Aorta (tissue), 5 donors: ENCODE measurements around the gene C20orf202. TPM values are rescaled to one million over a fixed set of nuclear protein-coding genes. Genes with fewer than 3 reads are reported as not detected.
"Not testable (repeated sequence)": the region's sequence is repeated elsewhere in the genome, so short reads cannot be mapped to it uniquely, and the experiment has no call there.

Experiments
- ATAC-seq: fragments of 200-7000 bp; cut with Tn5 transposase; one replicate; pipeline ENCODE4 v1.9.1; 2022; ENCODE audit warnings: moderate library complexity; ENCODE audit not compliant: low FRiP score
- DNase-seq, 2 donors: peaks; one replicate each; pipeline ENCODE4 v3.0.0-alpha.2; 2020
- H3K27ac ChIP-seq, 2 donors: one replicate each; pipeline ENCODE4 v1.5.1; 2013; ENCODE audit warnings: low read length in 2 of 2, mild to moderate bottlenecking in 2 of 2, moderate library complexity in 2 of 2, control low read depth in 1 of 2, inconsistent platforms in 1 of 2, low read depth in 1 of 2
- H3K27me3 ChIP-seq, 2 donors: one replicate each; pipeline ENCODE4 v1.6.1; 2013; ENCODE audit warnings: control low read depth in 1 of 2, low read length in 1 of 2, mild to moderate bottlenecking in 1 of 2, moderate library complexity in 1 of 2; ENCODE audit not compliant: insufficient read depth in 2 of 2, control insufficient read depth in 1 of 2
- H3K36me3 ChIP-seq, 2 donors: one replicate each; pipeline ENCODE4 v1.6.1; 2013; ENCODE audit warnings: control low read depth in 1 of 2, low read length in 1 of 2, mild to moderate bottlenecking in 1 of 2; ENCODE audit not compliant: insufficient read depth in 2 of 2, control insufficient read depth in 1 of 2
- H3K4me1 ChIP-seq, 2 donors: one replicate each; pipeline ENCODE4 v1.6.1; 2013; ENCODE audit warnings: low read length in 2 of 2, control low read depth in 1 of 2, mild to moderate bottlenecking in 1 of 2, moderate library complexity in 1 of 2; ENCODE audit not compliant: insufficient read depth in 2 of 2, control insufficient read depth in 1 of 2
- H3K4me3 ChIP-seq, 2 donors: one replicate each; pipeline ENCODE4 v1.5.1; 2013; ENCODE audit warnings: low read length in 2 of 2, control low read depth in 1 of 2, mild to moderate bottlenecking in 1 of 2
- H3K9me3 ChIP-seq: one replicate; pipeline ENCODE4 v1.6.1; 2013; ENCODE audit warnings: mild to moderate bottlenecking, low read length; ENCODE audit not compliant: control insufficient read depth
- WGBS, 2 donors: extraction: QIAGEN DNeasy Blood & Tissue Kit; methylation state at CpG; one replicate each; pipeline ENCODE4 v1.1.7; 2013; 5-methylcytosine and 5-hydroxymethylcytosine counted together
- intact Hi-C, 2 donors: fragments of 100-400 bp; cut with DNase I; formaldehyde crosslinking; loops; one replicate each; pipeline versions ENCODE4 v1.14.2 to v1.15.0; 2022
- polyA plus RNA-seq, 2 donors: library from polyadenylated mRNA; stranded (reverse); fragments of 200-250 nt; gene quantifications; one replicate each; pipeline ENCODE4 v1.2.3, GENCODE V29; 2013
- total RNA-seq, 2 donors: library from RNA; stranded (reverse); fragmentation: NEBNext Ultra II Directional; extraction: Animal tissue kit (Norgen Biotek cat#: 25700); gene quantifications; one replicate each; pipeline ENCODE4 v1.2.1, GENCODE V29; 2021
- donor health status: healthy with polysubstance abuse.
- donor health status: Bipolar disorder and iron deficiency.
- donor health status: DM: no; HTN: no; CAD: no.
- donor health status: DM: no; HTN: no; CAD: no.
- donor health status: DM: yes; HTN: yes; CAD: no.

The C20orf202 gene
- total and polyA plus RNA-seq, 4 donors: 0.26 to 0.88 (median 0.54) TPM; not detected in 1

DNA sequence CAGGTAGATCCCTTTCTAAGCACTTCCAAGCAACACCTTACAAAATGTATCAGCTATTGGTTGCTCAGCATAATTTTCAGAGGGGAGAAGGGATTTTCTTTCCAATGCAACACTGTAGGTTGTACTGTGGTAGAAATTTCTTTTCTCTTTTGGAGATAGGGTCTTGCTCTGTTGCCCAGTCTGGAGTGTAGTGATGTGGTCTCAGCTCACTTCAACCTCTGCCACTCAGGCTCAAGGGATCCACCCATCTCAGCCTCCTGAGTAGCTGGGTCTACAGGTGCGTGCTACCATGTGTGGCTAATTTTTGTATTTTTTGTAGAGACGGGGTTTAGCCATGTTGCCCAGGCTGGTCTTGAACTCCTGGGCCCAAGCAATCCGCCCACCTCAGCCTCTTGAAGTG, 38.8 kb downstream of the C20orf202 start:
- DNase-seq (no peak), ATAC-seq (no peak)
- 76 to 78% methylated on average over 3 of the region's 3 CpGs for WGBS, 2 donors
- Histone ChIP-seq H3K27me3 (no peaks in the 10 kb centered on the region), H3K27ac (no peak overlapping the region), H3K4me3 (no peak overlapping the region), H3K36me3 (no peaks in the 10 kb centered on the region), H3K4me1 (no peaks in the 10 kb centered on the region), H3K9me3 (no peaks in the 10 kb centered on the region)
- intact Hi-C loops: no loop called here

DNA sequence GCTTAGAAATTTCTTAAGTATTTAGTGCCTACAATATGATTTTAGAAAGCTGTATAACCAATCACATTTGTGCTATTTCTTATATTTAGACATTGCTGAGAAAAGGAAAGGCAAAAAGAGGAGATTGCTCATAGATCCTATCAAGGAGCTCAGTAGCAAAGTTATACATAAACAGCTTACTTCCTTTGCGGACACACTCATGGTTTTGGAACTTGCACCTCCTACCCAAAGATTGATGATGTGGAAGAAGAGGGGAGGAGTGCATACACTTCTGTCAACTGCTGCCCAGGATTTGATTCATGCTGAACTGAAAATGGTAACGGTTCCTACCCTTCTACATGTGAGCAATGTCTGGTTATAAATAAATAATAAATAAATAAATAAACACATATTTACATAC, 39.3 kb downstream of the C20orf202 start:
- Histone ChIP-seq H3K9me3 (no peaks in the 10 kb centered on the region), H3K27me3 (no peaks in the 10 kb centered on the region), H3K4me3 (no peak overlapping the region), H3K36me3 (no peaks in the 10 kb centered on the region), H3K4me1 (no peaks in the 10 kb centered on the region), H3K27ac (no peak overlapping the region)
- intact Hi-C loops: no loop called here
- ATAC-seq (no peak), DNase-seq (no peak)
- 8 to 17% methylated on average over 2 of the region's 2 CpGs for WGBS, 2 donors

DNA sequence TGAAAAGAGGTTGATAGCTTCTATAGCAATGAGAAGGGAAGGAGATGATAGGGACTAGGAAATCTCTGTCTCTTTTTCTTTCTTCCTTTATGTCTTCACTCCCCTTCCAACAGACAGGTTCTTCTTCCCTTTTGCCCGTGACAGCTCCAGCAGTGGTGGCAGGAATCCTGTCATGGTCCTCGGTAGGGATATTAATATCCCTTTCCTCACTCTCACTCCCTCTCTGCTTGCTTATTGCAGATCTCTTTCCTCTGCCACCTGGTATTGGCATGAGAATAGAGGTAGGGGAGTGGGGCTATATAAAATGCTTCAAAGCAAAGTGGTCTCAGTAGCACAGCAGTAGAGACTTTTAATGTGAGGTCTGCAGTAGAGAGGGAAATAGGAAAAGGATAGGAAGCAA, 42.3 kb downstream of the C20orf202 start:
- DNase-seq: no peak
- 15 to 21% methylated on average over 2 of the region's 2 CpGs for WGBS, 2 donors
- Histone ChIP-seq H3K4me1 (no peaks in the 10 kb centered on the region), H3K36me3 (no peaks in the 10 kb centered on the region), H3K4me3 (no peak overlapping the region), H3K27me3 (no peaks in the 10 kb centered on the region), H3K9me3 (no peaks in the 10 kb centered on the region), H3K27ac (no peak overlapping the region)
- intact Hi-C loops: no loop called here
- ATAC-seq: no peak

DNA sequence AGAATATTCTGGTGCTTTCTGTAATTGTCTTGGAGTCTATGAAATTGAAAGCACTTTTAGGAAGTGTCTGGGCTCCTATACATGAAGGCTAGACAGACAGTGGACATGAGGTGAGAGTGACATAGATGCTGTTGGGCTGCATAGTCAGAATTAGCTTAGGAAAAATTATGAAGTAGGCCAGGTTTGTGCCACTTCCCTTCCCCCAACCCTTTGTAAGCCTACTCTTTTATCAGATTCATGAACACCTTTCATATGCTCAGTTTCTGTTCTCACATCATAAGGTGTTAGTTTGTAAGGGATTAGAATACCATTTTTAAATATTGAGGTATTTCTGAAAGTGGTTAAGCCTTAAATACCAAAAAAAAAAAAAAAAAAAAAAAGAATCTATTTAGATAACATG, 44.4 kb downstream of the C20orf202 start:
- Histone ChIP-seq H3K9me3 (no peaks in the 10 kb centered on the region), H3K4me3 (no peak overlapping the region), H3K36me3 (no peaks in the 10 kb centered on the region), H3K27ac (no peak overlapping the region), H3K4me1 (no peaks in the 10 kb centered on the region), H3K27me3 (no peaks in the 10 kb centered on the region)
- intact Hi-C loops: no loop called here
- DNase-seq (no peak), ATAC-seq (no peak)

DNA sequence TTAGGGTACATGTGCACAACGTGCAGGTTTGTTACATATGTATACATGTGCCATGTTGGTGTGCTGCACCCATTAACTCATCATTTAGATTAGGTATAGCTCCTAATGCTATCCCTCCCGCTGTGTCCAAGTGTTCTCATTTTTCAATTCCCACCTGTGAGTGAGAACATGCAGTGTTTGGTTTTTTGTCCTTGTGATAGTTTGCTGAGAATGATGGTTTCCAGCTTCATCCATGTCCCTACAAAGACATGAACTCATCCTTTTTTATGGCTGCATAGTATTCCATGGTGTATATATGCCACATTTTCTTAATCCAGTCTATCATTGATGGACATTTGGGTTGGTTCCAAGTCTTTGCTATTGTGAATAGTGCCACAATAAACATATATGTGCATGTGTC, 47.0 kb downstream of the C20orf202 start:
- DNase-seq, H3K4me3 ChIP-seq, intact Hi-C loops, H3K4me1 ChIP-seq, ATAC-seq, H3K27ac ChIP-seq, H3K9me3 ChIP-seq, H3K36me3 ChIP-seq, H3K27me3 ChIP-seq: not testable (repeated sequence)
- WGBS, 2 donors: 89 to 94% methylated on average over 2 of the region's 2 CpGs

DNA sequence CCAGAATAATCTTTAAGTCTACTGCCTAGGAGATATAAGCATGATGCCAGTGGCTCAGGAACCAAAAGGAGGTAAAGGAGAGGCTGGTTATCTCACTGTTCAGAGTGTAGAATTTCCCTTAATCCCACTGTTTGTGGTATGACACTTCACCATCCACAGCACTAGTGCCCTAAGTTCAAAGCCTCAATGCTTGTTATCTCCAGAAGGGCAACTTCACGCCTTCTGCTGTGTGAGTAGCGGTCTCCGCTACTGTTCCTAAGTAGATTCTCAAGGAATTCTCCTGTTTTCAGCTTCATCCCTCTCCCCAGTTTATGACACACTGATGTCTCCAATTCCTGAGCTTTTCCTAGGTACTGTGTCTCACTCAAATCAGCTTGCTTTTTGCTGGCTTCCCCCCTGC, 49.2 kb downstream of the C20orf202 start:
- DNase-seq: no peak
- Histone ChIP-seq H3K9me3 (no peaks in the 10 kb centered on the region), H3K27ac (no peak overlapping the region), H3K4me3 (no peak overlapping the region), H3K4me1 (no peaks in the 10 kb centered on the region), H3K27me3 (peaks cover 0 to 1% of the 10 kb centered on the region in 2 donors), H3K36me3 (no peaks in the 10 kb centered on the region)
- intact Hi-C loops: no loop called here
- ATAC-seq: no peak
- WGBS, 2 donors: 64 to 72% methylated on average over 3 of the region's 3 CpGs

DNA sequence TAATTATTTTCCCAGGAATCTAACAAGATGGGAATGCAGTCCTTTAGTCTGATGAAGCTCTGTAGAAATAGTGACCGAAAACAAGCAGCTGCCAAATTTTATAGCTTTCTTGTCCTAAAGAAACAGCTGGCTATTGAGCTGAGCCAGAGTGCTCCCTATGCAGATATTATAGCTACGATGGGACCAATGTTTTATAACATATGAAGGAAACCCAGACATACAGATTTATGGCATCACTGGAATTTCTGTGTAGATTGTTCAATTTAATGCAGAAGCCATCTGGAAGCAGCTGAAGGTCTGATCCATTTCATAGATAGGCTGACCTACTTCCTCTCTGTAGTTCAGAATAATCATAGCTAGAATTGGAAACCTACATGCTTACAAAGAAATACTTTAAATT, 51.0 kb downstream of the C20orf202 start:
- DNase-seq (no peak), ATAC-seq (no peak)
- no peak overlapping the region for H3K4me3 ChIP-seq
- no peaks in the 10 kb centered on the region for H3K9me3 ChIP-seq
- WGBS, 2 donors: 24 to 35% methylated on average over 2 of the region's 2 CpGs
- no peaks in the 10 kb centered on the region for H3K4me1 ChIP-seq
- intact Hi-C loops: no loop called here
- peaks cover 0 to 1% of the 10 kb centered on the region in 2 donors for H3K27me3 ChIP-seq
- H3K36me3 ChIP-seq: no peaks in the 10 kb centered on the region
- no peak overlapping the region for H3K27ac ChIP-seq

DNA sequence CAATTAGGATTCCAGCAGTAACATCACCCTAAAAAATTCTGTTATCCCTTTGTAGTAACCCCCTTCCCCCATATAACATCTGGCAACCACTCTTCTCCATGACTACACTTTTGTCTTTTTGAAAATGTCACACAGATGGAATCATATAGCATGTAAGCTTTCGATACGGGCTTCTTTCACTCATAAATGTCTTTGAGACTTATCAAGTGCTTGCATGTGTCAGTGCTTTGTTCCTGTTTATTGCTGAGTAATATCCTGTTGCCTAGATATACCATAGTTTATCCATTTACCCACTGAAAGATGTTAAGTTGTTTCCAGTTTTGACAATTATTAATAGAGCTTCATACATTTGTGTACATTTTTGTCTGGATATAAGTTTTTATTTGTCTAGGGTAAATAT, 52.4 kb downstream of the C20orf202 start:
- Histone ChIP-seq H3K9me3 (no peaks in the 10 kb centered on the region), H3K4me1 (no peaks in the 10 kb centered on the region), H3K27me3 (peaks cover 0 to 1% of the 10 kb centered on the region in 2 donors), H3K36me3 (no peaks in the 10 kb centered on the region), H3K4me3 (no peak overlapping the region), H3K27ac (no peak overlapping the region)
- no peak for ATAC-seq
- WGBS, 2 donors: 87 to 91% methylated on average over 2 of the region's 2 CpGs
- intact Hi-C loops: no loop called here
- no peak for DNase-seq
